Activated T-cell treated with anti-CD3 and anti-CD28 coated beads, Interleukin-2, amount 50 U/mL, for 1 hour (primary cell): ENCODE measurements around the gene SNX8.
"Not testable (repeated sequence)": the region's sequence is repeated elsewhere in the genome, so short reads cannot be mapped to it uniquely, and the experiment has no call there.

Experiments used
- DNase-seq: peaks from one replicate; pipeline ENCODE4 v3.0.0-alpha.2; 2020

SNX8 gene

GRCh38 chr7:2314209-2314955, at the start of gene SNX8:
TSS of gene SNX8 (minus strand) at chr7:2314441. CDS start at chr7:2314421, 20 bp downstream.
- peak; percentile 99 for DNase-seq

GRCh38 chr7:2362385-2363088, 48.3 kb upstream of the SNX8 start:
- no peak for DNase-seq

- DNase-seq = no peak
Observed at GRCh38 chr7:2360796-2361195, 46.6 kb upstream of the SNX8 start.

- no peak for DNase-seq
Observed at GRCh38 chr7:2359610-2360009, 45.4 kb upstream of the SNX8 start.

- DNase-seq = no peak
Observed at GRCh38 chr7:2358968-2359527, 44.8 kb upstream of the SNX8 start.

- no peak for DNase-seq
Observed at GRCh38 chr7:2357571-2357970, 43.3 kb upstream of the SNX8 start.

- DNase-seq = no peak
Observed at GRCh38 chr7:2357165-2357564, 42.9 kb upstream of the SNX8 start.

- no peak for DNase-seq
Observed at GRCh38 chr7:2355705-2356008, 41.4 kb upstream of the SNX8 start.

GRCh38 chr7:2354939-2355704, 40.9 kb upstream of the SNX8 start:
- peak; percentile 42 for DNase-seq

- peak; percentile 92 for DNase-seq
Observed at GRCh38 chr7:2354186-2354938, 40.1 kb upstream of the SNX8 start, which contains the start of gene EIF3B. TSS of gene EIF3B (plus strand) at chr7:2354827. CDS start at chr7:2354922, 95 bp downstream.

- no peak for DNase-seq
Observed at GRCh38 chr7:2353936-2354185, 39.6 kb upstream of the SNX8 start.

- no peak for DNase-seq
Observed at GRCh38 chr7:2353113-2353935, 39.1 kb upstream of the SNX8 start.

- no peak for DNase-seq
Observed at GRCh38 chr7:2350861-2351260, 36.6 kb upstream of the SNX8 start.

- no peak for DNase-seq
Observed at GRCh38 chr7:2350055-2350454, 35.8 kb upstream of the SNX8 start.

- DNase-seq = not testable (repeated sequence)
Observed at GRCh38 chr7:2347351-2348063, 33.3 kb upstream of the SNX8 start.

GRCh38 chr7:2336626-2337299, 22.5 kb upstream of the SNX8 start:
- DNase-seq = no peak

- DNase-seq = not testable (repeated sequence)
Observed at GRCh38 chr7:2332606-2333231, 18.5 kb upstream of the SNX8 start.

- DNase-seq = no peak
Observed at GRCh38 chr7:2331707-2332106, 17.5 kb upstream of the SNX8 start.

- DNase-seq = no peak
Observed at GRCh38 chr7:2330493-2330892, 16.3 kb upstream of the SNX8 start.

- no peak for DNase-seq
Observed at GRCh38 chr7:2326951-2327350, 12.7 kb upstream of the SNX8 start.
